K562 (cell line): ENCODE results near the gene CALML3. TPM values are rescaled to one million over a fixed set of nuclear protein-coding genes. Genes with fewer than 3 reads are reported as not detected.

ENCODE experiments used
- ATAC-seq: fragments of 200-7000 bp; cut with Tn5 transposase; 3 replicates; pipeline ENCODE4 v1.9.1; 2020; ENCODE audit warnings: moderate library complexity
- BruUV-seq: library from RNA; stranded (reverse); fragments of 400-500 nt; replicated peaks from 2 replicates; lab custom pipeline; 2021; lab: Mats Ljungman, UMichigan
- CTCF ChIA-PET: fragments of 300-600 bp; formaldehyde crosslinking; extraction: SDS; loops from one replicate; lab custom pipeline; 2021; ENCODE audit warnings: low intra/inter-chr PET ratio; lab: Yijun Ruan, JAX
- POLR2A ChIA-PET: fragments of 300-600, 350-650 bp; sonication (Branson Sonifier 250); formaldehyde crosslinking; extraction: SDS; loops from one replicate; lab custom pipeline; 2021; ENCODE audit warnings: antibody characterized with exemption, inconsistent platforms; lab: Yijun Ruan, JAX
- DNase-seq, 4 experiments: peaks; one replicate each; pipeline versions ENCODE4 v3.0.0 to v3.0.0-alpha.2; 2011 to 2018; ENCODE audit warnings: low spot score in 3 of 4, mixed read lengths in 3 of 4; ENCODE audit errors: extremely low read depth in 1 of 4
- FAIRE-seq: peaks from 2 replicates; lab custom pipeline; 2011; peaks lifted over from hg19 to GRCh38; lab: Jason Lieb, UNC
- H2AFZ ChIP-seq: 2 replicates; pipeline ENCODE4 v1.6.0; 2011; ENCODE audit warnings: low read depth, low read length, control low read depth, inconsistent platforms
- H3K27ac ChIP-seq: fragments of 200-600 bp; 3 replicates; pipeline ENCODE4 v1.8.0; 2011; ENCODE audit warnings: low read depth, mild to moderate bottlenecking, control low read depth, inconsistent platforms, low read length, moderate library complexity, mixed read lengths; ENCODE audit errors: extremely low read depth
- H3K27me3 ChIP-seq, 2 experiments: fragments of 300-600 bp in 1 of 2; 2 replicates in 1 of 2; 3 replicates in 1 of 2; pipeline versions ENCODE4 v1.6.0 to v1.8.0; 2011; ENCODE audit warnings: inconsistent platforms in 2 of 2, low read length in 2 of 2, mild to moderate bottlenecking in 1 of 2, mixed read lengths in 1 of 2, moderate library complexity in 1 of 2; ENCODE audit not compliant: control insufficient read depth in 2 of 2, insufficient read depth in 2 of 2
- H3K36me3 ChIP-seq: fragments of 300-600 bp; 3 replicates; pipeline ENCODE4 v1.8.0; 2011; ENCODE audit warnings: mild to moderate bottlenecking, low read length, inconsistent platforms; ENCODE audit not compliant: control insufficient read depth, insufficient read depth
- H3K4me1 ChIP-seq, 2 experiments: fragments of 200-600 bp in 1 of 2; replicated peaks in 1 of 2; 2 replicates in 1 of 2; 3 replicates in 1 of 2; pipeline versions ENCODE4 v1.5.1 to v1.8.0; 2011; ENCODE audit warnings: inconsistent platforms in 2 of 2, low read length in 2 of 2, mild to moderate bottlenecking in 1 of 2, mixed read lengths in 1 of 2, moderate library complexity in 1 of 2; ENCODE audit not compliant: control insufficient read depth in 2 of 2, insufficient read depth in 2 of 2
- H3K4me2 ChIP-seq: 2 replicates; pipeline ENCODE4 v1.6.1; 2011; ENCODE audit warnings: low read length, control low read depth, inconsistent platforms, mixed read lengths; ENCODE audit not compliant: insufficient read depth
- H3K4me3 ChIP-seq: fragments of 200-600 bp; sonication (generic), shearing (Covaris generic); 2 replicates; pipeline ENCODE4 v1.5.1; 2016; ENCODE audit warnings: control low read depth, inconsistent platforms
- H3K79me2 ChIP-seq: fragments of 200-600 bp; 3 replicates; pipeline ENCODE4 v1.8.0; 2011; ENCODE audit warnings: low read length, inconsistent platforms; ENCODE audit not compliant: control insufficient read depth, insufficient read depth
- H3K9ac ChIP-seq, 2 experiments: 2 replicates each; pipeline versions ENCODE4 v1.6.0 to v1.6.1; 2011; ENCODE audit warnings: low read depth in 2 of 2, low read length in 2 of 2, control low read depth in 1 of 2, inconsistent platforms in 1 of 2, mild to moderate bottlenecking in 1 of 2, mixed read lengths in 1 of 2; ENCODE audit not compliant: insufficient read depth in 1 of 2
- H3K9me1 ChIP-seq: one replicate; pipeline ENCODE4 v1.6.0; 2011; ENCODE audit warnings: inconsistent platforms, mild to moderate bottlenecking, low read length, moderate library complexity; ENCODE audit not compliant: control insufficient read depth, insufficient read depth
- H3K9me3 ChIP-seq: replicated peaks from 2 replicates; pipeline ENCODE4 v1.5.1; 2011; ENCODE audit warnings: low read depth, low read length, inconsistent platforms; ENCODE audit not compliant: control insufficient read depth, insufficient read depth
- H4K20me1 ChIP-seq: replicated peaks from 2 replicates; pipeline ENCODE4 v1.6.1; 2011; ENCODE audit warnings: low read length, inconsistent platforms, mixed read lengths; ENCODE audit not compliant: control insufficient read depth, insufficient read depth
- BMI1 ChIP-seq: fragments of 150-350 bp; IDR thresholded peaks from 2 replicates; pipeline ENCODE4 v1.6.1; 2014; ENCODE audit warnings: low read length
- EP300 ChIP-seq: IDR thresholded peaks from 2 replicates; pipeline ENCODE4 v1.6.1; 2012; ENCODE audit warnings: low read length, improper control_type of control experiment
- FOXJ2 ChIP-seq: fragments of 200-800 bp; sonication (Bioruptor generic); IDR thresholded peaks from 2 replicates; pipeline ENCODE4 v1.6.1; 2016; ENCODE audit warnings: missing genetic modification characterization, missing compliant biosample characterization
- JUND ChIP-seq, 2 experiments: IDR thresholded peaks; 2 replicates in 1 of 2; 3 replicates in 1 of 2; pipeline ENCODE4 v1.6.1; 2011; ENCODE audit warnings: borderline replicate concordance in 2 of 2, low read depth in 2 of 2, low read length in 2 of 2, improper control_type of control experiment in 1 of 2, missing biosample characterization in 1 of 2, missing genetic modification characterization in 1 of 2, missing genetic modification reagents in 1 of 2
- SRSF9 ChIP-seq: fragments of 200-400 bp; formaldehyde crosslinking; IDR thresholded peaks from 2 replicates; pipeline ENCODE4 v1.6.1; 2017; ENCODE audit warnings: low read depth, low read length, borderline replicate concordance
- WGBS: fragments of 100-300 bp; shearing (Covaris generic); methylation state at CpG from one replicate; pipeline ENCODE4 v1.1.6; 2016; ENCODE audit warnings: low coverage, mixed read lengths; ENCODE audit not compliant: insufficient coverage; ENCODE audit errors: missing lambda C conversion rate; 5-methylcytosine and 5-hydroxymethylcytosine counted together
- in situ Hi-C: fragments of 300-500 bp; cut with MboI; formaldehyde crosslinking; loops from 4 replicates; pipeline ENCODE4 v1.15.0; 2018; ENCODE audit warnings: inconsistent platforms, mixed read lengths
- intact Hi-C: fragments of 100-400 bp; cut with micrococcal nuclease; formaldehyde crosslinking; loops from 2 replicates; pipeline ENCODE4 v1.14.2; 2022
- polyA plus RNA-seq, 8 experiments: library from polyadenylated mRNA; depleted of rRNA in 4 of 8; stranded (reverse) in 5 of 8; unstranded in 3 of 8; fragments of >200 nt; fragmentation: Nextera tagmentation in 2 of 8; fragmentation: Illumina TruSeq in 1 of 8; extraction: Ambion mirVana in 2 of 8; extraction: Trizol in 1 of 8; gene quantifications; 2 replicates each; pipeline versions ENCODE4 v1.2.1 to v1.2.3, GENCODE V29; 2011 to 2014; ENCODE audit warnings: inconsistent platforms in 1 of 8, missing spikeins in 1 of 8
- total RNA-seq, 7 experiments: library from RNA; depleted of rRNA in 6 of 7; stranded (reverse); fragments of >200 nt in 6 of 7; fragmentation: Illumina TruSeq in 2 of 7; extraction: Trizol in 2 of 7; gene quantifications; 2 replicates each; pipeline versions ENCODE4 v1.2.1 to v1.2.3, GENCODE V29; 2011 to 2021; ENCODE audit warnings: low replicate concordance in 1 of 7
- TF ChIP-seq, protein P1 (sequence below): sonication (generic); formaldehyde crosslinking; IDR thresholded peaks from 2 replicates; pipeline ENCODE4 v1.8.0; 2022; ENCODE audit warnings: mild to moderate bottlenecking, missing genetic modification reagents
- TF ChIP-seq, protein P2 (sequence below): fragments of 450-650 bp; IDR thresholded peaks from 2 replicates; pipeline ENCODE4 v1.6.1; 2016
- TF ChIP-seq, protein P3 (sequence below): IDR thresholded peaks from 3 replicates; pipeline ENCODE4 v1.6.1; 2011; ENCODE audit warnings: borderline replicate concordance, mild to moderate bottlenecking, moderate library complexity; ENCODE audit not compliant: insufficient read length; ENCODE audit errors: extremely low read depth
- TF ChIP-seq, protein P4 (sequence below): fragments of 450-650 bp; formaldehyde crosslinking; IDR thresholded peaks from 2 replicates; pipeline ENCODE4 v1.4.0; 2022; ENCODE audit warnings: mild to moderate bottlenecking, moderate library complexity

The CALML3 gene
- total and polyA plus RNA-seq, 9 of the 15 experiments (the other 6 are each of a cell fraction or from before 2014, with no cell fraction given), result not detected

DNA sequence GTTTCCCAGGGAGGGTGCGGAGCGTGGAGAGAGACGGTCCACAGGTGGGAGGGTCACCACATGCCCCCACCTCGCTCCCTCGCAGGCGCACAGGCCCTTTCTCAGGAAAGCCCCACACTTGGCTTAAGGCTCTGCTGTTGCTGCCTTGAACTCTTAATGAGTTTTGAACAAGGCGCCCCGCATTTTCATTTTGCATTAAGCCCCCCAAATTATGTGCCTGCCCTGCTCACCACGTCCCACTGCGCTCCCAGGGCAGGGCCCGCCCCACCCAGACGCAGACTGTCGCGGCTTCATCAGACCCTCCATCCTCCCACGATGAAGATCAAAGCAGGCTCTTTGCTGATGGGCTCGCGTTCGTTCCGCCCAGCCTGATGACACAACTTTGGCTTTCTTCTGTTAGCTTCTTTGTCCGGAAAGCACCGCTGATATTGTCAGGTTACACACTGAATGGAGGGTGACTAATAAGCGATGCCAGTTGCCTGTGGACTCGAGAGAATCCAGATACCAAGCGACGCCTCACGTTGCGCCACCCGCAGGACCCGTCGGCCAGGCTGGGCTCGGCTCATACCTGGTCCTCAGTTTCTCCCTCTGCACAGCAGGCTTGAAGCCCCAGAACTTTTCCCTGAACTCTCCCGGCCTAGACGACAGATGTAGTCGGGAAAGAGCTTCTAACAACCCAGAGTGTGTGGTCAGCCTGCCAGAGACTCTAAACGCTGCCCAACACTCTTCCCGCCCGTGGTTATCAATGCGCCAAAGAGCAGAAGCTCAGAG lies 9.5 kb downstream of the CALML3 start (continued):
- TF ChIP-seq, protein P1, sequence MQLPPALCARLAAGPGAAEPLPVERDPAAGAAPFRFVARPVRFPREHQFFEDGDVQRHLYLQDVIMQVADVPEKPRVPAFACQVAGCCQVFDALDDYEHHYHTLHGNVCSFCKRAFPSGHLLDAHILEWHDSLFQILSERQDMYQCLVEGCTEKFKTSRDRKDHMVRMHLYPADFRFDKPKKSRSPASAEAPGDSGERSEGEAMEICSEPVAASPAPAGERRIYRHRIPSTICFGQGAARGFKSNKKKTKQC (CRISPR knock-in tag), result no peak
- TF ChIP-seq, all 486 proteins: peak for 0

DNA sequence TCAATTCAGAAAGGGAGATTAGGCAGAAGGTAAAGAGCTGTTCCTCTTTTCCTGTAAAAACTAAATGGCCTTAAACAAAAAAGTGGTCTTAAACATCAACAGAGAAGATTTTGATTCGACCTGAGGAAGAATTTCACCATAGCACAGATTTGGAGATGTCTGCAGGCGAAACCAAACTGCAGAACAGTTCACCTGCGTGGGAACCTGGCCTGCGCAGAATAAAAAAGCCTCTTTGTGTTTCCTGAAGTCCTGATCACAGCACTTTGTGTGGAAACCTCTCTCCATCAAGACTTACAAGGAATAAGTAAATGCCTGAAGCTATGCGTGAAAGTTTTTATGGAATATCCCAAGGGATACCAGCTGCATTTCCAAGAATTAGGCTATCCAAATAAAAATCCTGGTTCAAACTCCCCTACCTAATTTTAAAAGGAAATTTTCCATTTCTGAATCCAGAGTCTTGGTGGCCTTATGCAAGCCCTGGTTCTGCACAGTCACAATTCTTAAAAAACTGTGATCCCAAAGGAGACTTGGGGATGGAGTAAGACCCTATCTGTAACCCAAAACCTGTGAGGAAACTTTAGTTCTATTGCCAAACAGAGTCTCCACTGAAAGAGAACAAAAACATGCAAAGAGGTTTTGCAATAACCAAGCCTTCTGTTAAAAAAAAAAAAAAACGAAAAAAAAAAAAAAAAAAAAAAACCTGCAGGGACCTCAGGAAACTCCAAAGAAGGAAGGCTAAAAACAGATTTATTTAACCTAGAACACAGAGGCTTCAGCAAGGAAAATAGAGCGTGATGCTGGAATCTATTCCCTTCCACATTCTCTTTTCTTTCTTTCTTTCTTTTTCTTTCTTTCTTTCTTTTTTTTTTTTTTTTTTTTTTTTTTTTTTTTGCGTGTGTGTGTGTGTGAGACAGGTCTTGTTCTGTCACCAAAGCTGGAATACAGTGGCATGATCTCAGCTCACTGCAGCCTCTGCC lies 10.4 kb downstream of the CALML3 start:
- no TSS peak for BruUV-seq
- Histone ChIP-seq H3K4me3 (no peak overlapping the region), H3K9me1 (no peaks in the 10 kb centered on the region), H3K9ac (no peak overlapping the region), H3K9me3 (no peaks in the 10 kb centered on the region), H3K27ac (no peak overlapping the region), H3K4me2 (no peak overlapping the region), H2AFZ (peak overlapping the region; percentile 38; the same call in 1 of the 2 replicates), H3K27me3 (no peaks in the 10 kb centered on the region), H3K4me1 (peaks cover 13 to 18% of the 10 kb centered on the region in 2 experiments), H4K20me1 (no peaks in the 10 kb centered on the region), H3K79me2 (no peaks in the 10 kb centered on the region), H3K36me3 (no peaks in the 10 kb centered on the region)
- in situ Hi-C loops (no loop called here), intact Hi-C loops (no loop called here)
- ATAC-seq (no peak), DNase-seq (no peak), FAIRE-seq (no peak)
- ChIA-PET CTCF (no interaction called here), POLR2A (interaction anchor here (0.9 kb wide), 2 partner anchors 14 to 24 kb away, joined by 3 to 5 read pairs; no protein-coding TSS in a partner anchor)
- WGBS, result 73% methylated on average over 5 of the region's 8 CpGs
- TF ChIP-seq BMI1 (no peak), FOXJ2 (tag) (no peak), JUND (IDR thresholded peaks at IDR 0.05; ENCODE audit: borderline replicate concordance, low read depth, low read length) (no peak), JUND (tag; IDR thresholded peaks at IDR 0.05; ENCODE audit: borderline replicate concordance, low read depth, low read length) (no peak), SRSF9 (no peak), EP300 (no peak)
- TF ChIP-seq, protein P2, sequence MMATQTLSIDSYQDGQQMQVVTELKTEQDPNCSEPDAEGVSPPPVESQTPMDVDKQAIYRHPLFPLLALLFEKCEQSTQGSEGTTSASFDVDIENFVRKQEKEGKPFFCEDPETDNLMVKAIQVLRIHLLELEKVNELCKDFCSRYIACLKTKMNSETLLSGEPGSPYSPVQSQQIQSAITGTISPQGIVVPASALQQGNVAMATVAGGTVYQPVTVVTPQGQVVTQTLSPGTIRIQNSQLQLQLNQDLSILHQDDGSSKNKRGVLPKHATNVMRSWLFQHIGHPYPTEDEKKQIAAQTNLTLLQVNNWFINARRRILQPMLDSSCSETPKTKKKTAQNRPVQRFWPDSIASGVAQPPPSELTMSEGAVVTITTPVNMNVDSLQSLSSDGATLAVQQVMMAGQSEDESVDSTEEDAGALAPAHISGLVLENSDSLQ, result no peak
- TF ChIP-seq, protein P3, sequence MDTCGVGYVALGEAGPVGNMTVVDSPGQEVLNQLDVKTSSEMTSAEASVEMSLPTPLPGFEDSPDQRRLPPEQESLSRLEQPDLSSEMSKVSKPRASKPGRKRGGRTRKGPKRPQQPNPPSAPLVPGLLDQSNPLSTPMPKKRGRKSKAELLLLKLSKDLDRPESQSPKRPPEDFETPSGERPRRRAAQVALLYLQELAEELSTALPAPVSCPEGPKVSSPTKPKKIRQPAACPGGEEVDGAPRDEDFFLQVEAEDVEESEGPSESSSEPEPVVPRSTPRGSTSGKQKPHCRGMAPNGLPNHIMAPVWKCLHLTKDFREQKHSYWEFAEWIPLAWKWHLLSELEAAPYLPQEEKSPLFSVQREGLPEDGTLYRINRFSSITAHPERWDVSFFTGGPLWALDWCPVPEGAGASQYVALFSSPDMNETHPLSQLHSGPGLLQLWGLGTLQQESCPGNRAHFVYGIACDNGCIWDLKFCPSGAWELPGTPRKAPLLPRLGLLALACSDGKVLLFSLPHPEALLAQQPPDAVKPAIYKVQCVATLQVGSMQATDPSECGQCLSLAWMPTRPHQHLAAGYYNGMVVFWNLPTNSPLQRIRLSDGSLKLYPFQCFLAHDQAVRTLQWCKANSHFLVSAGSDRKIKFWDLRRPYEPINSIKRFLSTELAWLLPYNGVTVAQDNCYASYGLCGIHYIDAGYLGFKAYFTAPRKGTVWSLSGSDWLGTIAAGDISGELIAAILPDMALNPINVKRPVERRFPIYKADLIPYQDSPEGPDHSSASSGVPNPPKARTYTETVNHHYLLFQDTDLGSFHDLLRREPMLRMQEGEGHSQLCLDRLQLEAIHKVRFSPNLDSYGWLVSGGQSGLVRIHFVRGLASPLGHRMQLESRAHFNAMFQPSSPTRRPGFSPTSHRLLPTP, result no peak
- TF ChIP-seq, protein P4, sequence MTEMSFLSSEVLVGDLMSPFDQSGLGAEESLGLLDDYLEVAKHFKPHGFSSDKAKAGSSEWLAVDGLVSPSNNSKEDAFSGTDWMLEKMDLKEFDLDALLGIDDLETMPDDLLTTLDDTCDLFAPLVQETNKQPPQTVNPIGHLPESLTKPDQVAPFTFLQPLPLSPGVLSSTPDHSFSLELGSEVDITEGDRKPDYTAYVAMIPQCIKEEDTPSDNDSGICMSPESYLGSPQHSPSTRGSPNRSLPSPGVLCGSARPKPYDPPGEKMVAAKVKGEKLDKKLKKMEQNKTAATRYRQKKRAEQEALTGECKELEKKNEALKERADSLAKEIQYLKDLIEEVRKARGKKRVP (CRISPR knock-in tag), result no peak
